Measurements from ENCODE around the gene ZNF189.

Gene ZNF189

DNA sequence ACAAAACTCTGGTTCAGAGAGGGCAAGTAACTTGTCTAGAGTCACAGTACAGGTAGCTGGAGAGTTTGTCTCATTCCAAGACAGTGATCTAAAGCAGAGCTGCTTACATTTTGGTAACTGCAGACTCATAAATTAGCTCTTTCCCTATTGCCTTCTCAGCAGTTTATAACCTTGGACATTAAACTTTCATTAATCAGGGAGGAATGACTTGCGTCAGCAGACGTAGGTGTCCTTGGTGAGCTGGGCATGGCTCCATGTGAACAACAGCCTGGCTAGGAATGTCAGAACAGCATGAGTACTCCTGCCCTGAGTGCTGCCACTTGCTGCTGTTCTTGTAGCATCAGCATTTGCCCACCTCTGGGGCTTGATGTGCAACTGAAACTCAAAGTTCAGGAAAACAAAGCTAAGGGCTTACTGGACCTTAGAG, 39.2 kb downstream of the ZNF189 start:
- Histone ChIP-seq H3K4me3 (ENCODE audit: low read length) (no peak overlapping the region), H2AFZ (ENCODE audit: low read length) (no peak overlapping the region), H3K79me2 (ENCODE audit: low read length) (no peaks in the 10 kb centered on the region), H3K27me3 (replicated peaks; ENCODE audit: insufficient read depth, low read length) (no peaks in the 10 kb centered on the region), H3K9me3 (replicated peaks; ENCODE audit: insufficient read depth, low read length) (no peaks in the 10 kb centered on the region), H3K36me3 (replicated peaks; ENCODE audit: insufficient read depth, low read length) (no peaks in the 10 kb centered on the region), H3K4me2 (ENCODE audit: low read depth, low read length) (peak overlapping the region; percentile 14; the same call in 1 of the 2 replicates), H3K9ac (ENCODE audit: low read length) (no peak overlapping the region), H3K9me2 (replicated peaks; ENCODE audit: insufficient read depth, low read length) (no peaks in the 10 kb centered on the region), H3K27ac (ENCODE audit: low read length) (peak overlapping the region; percentile 18; the same call in 1 of the 2 replicates), H4K20me1 (ENCODE audit: insufficient read depth, low read length) (no peaks in the 10 kb centered on the region), H3K4me1 (ENCODE audit: low read length) (peaks cover 22% of the 10 kb centered on the region), H3F3A (ENCODE audit: insufficient read depth, low read length) (no peaks in the 10 kb centered on the region)
- TF ChIP-seq CTCF (IDR thresholded peaks at IDR 0.05; ENCODE audit: low read length), result no peak
- TF ChIP-seq EZH2 (optimal IDR thresholded peaks at IDR 0.05; ENCODE audit: low read depth, low read length), result no peak
- TF ChIP-seq EZH2phosphoT487 (IDR thresholded peaks at IDR 0.05; ENCODE audit: low read length), result no peak
- DNase-seq, result peak; percentile 60

DNA sequence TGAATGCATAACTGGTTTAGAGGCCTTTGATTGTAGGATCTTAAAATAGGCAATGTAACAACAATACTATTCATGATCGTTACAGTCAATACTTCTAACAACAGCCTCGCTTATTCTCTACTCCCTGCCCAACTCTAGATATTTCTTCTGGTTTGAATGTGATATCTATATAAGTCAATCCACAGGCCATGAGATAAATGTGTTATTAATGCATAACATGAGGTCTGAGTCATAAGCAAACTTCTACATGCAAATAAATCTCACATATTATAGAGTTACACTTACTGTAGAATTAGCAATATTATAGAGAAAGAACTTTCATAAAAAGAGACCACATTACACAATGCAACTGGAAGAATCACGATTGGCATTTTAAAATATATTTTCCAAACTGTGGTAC, 39.9 kb downstream of the ZNF189 start:
- H3K4me1 ChIP-seq (ENCODE audit: low read length), result peaks cover 22% of the 10 kb centered on the region
- H2AFZ ChIP-seq (ENCODE audit: low read length), result no peak overlapping the region
- H3F3A ChIP-seq (ENCODE audit: insufficient read depth, low read length), result no peaks in the 10 kb centered on the region
- H4K20me1 ChIP-seq (ENCODE audit: insufficient read depth, low read length), result no peaks in the 10 kb centered on the region
- no peaks in the 10 kb centered on the region for H3K79me2 ChIP-seq (ENCODE audit: low read length)
- no peak for TF ChIP-seq EZH2phosphoT487 (IDR thresholded peaks at IDR 0.05; ENCODE audit: low read length)
- no peak for DNase-seq
- no peaks in the 10 kb centered on the region for H3K36me3 ChIP-seq (replicated peaks; ENCODE audit: insufficient read depth, low read length)
- no peak overlapping the region for H3K9ac ChIP-seq (ENCODE audit: low read length)
- no peaks in the 10 kb centered on the region for H3K9me2 ChIP-seq (replicated peaks; ENCODE audit: insufficient read depth, low read length)
- H3K4me2 ChIP-seq (ENCODE audit: low read depth, low read length), result no peak overlapping the region
- H3K27ac ChIP-seq (ENCODE audit: low read length), result no peak overlapping the region
- no peak overlapping the region for H3K4me3 ChIP-seq (ENCODE audit: low read length)
- no peaks in the 10 kb centered on the region for H3K9me3 ChIP-seq (replicated peaks; ENCODE audit: insufficient read depth, low read length)
- H3K27me3 ChIP-seq (replicated peaks; ENCODE audit: insufficient read depth, low read length), result no peaks in the 10 kb centered on the region

GRCh38 chr9:101440714-101441230, 42.1 kb downstream of the ZNF189 start:
- no peak overlapping the region for H3K4me3 ChIP-seq (ENCODE audit: low read length)
- no peak overlapping the region for H3K9ac ChIP-seq (ENCODE audit: low read length)
- H4K20me1 ChIP-seq (ENCODE audit: insufficient read depth, low read length), result no peaks in the 10 kb centered on the region
- H2AFZ ChIP-seq (ENCODE audit: low read length), result no peak overlapping the region
- H3K9me2 ChIP-seq (replicated peaks; ENCODE audit: insufficient read depth, low read length), result no peaks in the 10 kb centered on the region
- H3F3A ChIP-seq (ENCODE audit: insufficient read depth, low read length), result no peaks in the 10 kb centered on the region
- H3K27me3 ChIP-seq (replicated peaks; ENCODE audit: insufficient read depth, low read length), result no peaks in the 10 kb centered on the region
- no peaks in the 10 kb centered on the region for H3K79me2 ChIP-seq (ENCODE audit: low read length)
- H3K27ac ChIP-seq (ENCODE audit: low read length), result no peak overlapping the region
- peaks cover 22% of the 10 kb centered on the region for H3K4me1 ChIP-seq (ENCODE audit: low read length)
- H3K9me3 ChIP-seq (replicated peaks; ENCODE audit: insufficient read depth, low read length), result no peaks in the 10 kb centered on the region
- no peak for DNase-seq
- no peaks in the 10 kb centered on the region for H3K36me3 ChIP-seq (replicated peaks; ENCODE audit: insufficient read depth, low read length)
- TF ChIP-seq CTCF (IDR thresholded peaks at IDR 0.05; ENCODE audit: low read length) (no peak), EZH2phosphoT487 (IDR thresholded peaks at IDR 0.05; ENCODE audit: low read length) (no peak), EZH2 (optimal IDR thresholded peaks at IDR 0.05; ENCODE audit: low read depth, low read length) (no peak)
- H3K4me2 ChIP-seq (ENCODE audit: low read depth, low read length), result no peak overlapping the region

GRCh38 chr9:101442318-101442717, 43.7 kb downstream of the ZNF189 start:
- no peak overlapping the region for H2AFZ ChIP-seq (ENCODE audit: low read length)
- no peaks in the 10 kb centered on the region for H3K9me3 ChIP-seq (replicated peaks; ENCODE audit: insufficient read depth, low read length)
- DNase-seq, result no peak
- H3K79me2 ChIP-seq (ENCODE audit: low read length), result no peaks in the 10 kb centered on the region
- H3K27ac ChIP-seq (ENCODE audit: low read length), result no peak overlapping the region
- no peaks in the 10 kb centered on the region for H3K36me3 ChIP-seq (replicated peaks; ENCODE audit: insufficient read depth, low read length)
- peaks cover 15% of the 10 kb centered on the region for H3K4me1 ChIP-seq (ENCODE audit: low read length)
- no peaks in the 10 kb centered on the region for H4K20me1 ChIP-seq (ENCODE audit: insufficient read depth, low read length)
- TF ChIP-seq CTCF (IDR thresholded peaks at IDR 0.05; ENCODE audit: low read length) (no peak), EZH2phosphoT487 (IDR thresholded peaks at IDR 0.05; ENCODE audit: low read length) (no peak), EZH2 (optimal IDR thresholded peaks at IDR 0.05; ENCODE audit: low read depth, low read length) (no peak)
- H3K9ac ChIP-seq (ENCODE audit: low read length), result no peak overlapping the region
- H3K4me2 ChIP-seq (ENCODE audit: low read depth, low read length), result no peak overlapping the region
- no peaks in the 10 kb centered on the region for H3K27me3 ChIP-seq (replicated peaks; ENCODE audit: insufficient read depth, low read length)
- H3K4me3 ChIP-seq (ENCODE audit: low read length), result no peak overlapping the region
- H3K9me2 ChIP-seq (replicated peaks; ENCODE audit: insufficient read depth, low read length), result no peaks in the 10 kb centered on the region
- no peaks in the 10 kb centered on the region for H3F3A ChIP-seq (ENCODE audit: insufficient read depth, low read length)

Data from MM.1S (cell line).